ENCODE data around the gene PGM1.

PGM1 gene

GRCh38 chr1:63669151-63669961 lies 76.1 kb downstream of the PGM1 start:
- no peak for DNase-seq

- peak; percentile 57 for DNase-seq
Observed at GRCh38 chr1:63670164-63670563, 77.0 kb downstream of the PGM1 start.

GRCh38 chr1:63671514-63671913 lies 78.3 kb downstream of the PGM1 start:
- DNase-seq, result no peak

GRCh38 chr1:63674238-63674864 lies 81.1 kb downstream of the PGM1 start:
- DNase-seq, result peak; percentile 74

GRCh38 chr1:63674865-63675419 lies 81.7 kb downstream of the PGM1 start:
- no peak for DNase-seq

- no peak for DNase-seq
Observed at GRCh38 chr1:63675420-63675931, 82.3 kb downstream of the PGM1 start.

- no peak for DNase-seq
Observed at GRCh38 chr1:63677497-63677896, 84.3 kb downstream of the PGM1 start.

GRCh38 chr1:63678200-63678599 lies 85.0 kb downstream of the PGM1 start:
- no peak for DNase-seq

- DNase-seq, result no peak
Observed at GRCh38 chr1:63679076-63679475, 85.9 kb downstream of the PGM1 start.

GRCh38 chr1:63679589-63679988 lies 86.4 kb downstream of the PGM1 start:
- DNase-seq, result no peak

- no peak for DNase-seq
Observed at GRCh38 chr1:63682936-63683335, 89.7 kb downstream of the PGM1 start.

GRCh38 chr1:63683759-63684158 lies 90.5 kb downstream of the PGM1 start:
- no peak for DNase-seq

- DNase-seq, result no peak
Observed at GRCh38 chr1:63686696-63687095, 93.5 kb downstream of the PGM1 start.

- no peak for DNase-seq
Observed at GRCh38 chr1:63688302-63688890, 95.2 kb downstream of the PGM1 start.

- no peak for DNase-seq
Observed at GRCh38 chr1:63690966-63691700, 97.9 kb downstream of the PGM1 start.

- DNase-seq, result peak; percentile 63
Observed at GRCh38 chr1:63691701-63692425, 98.7 kb downstream of the PGM1 start.

- no peak for DNase-seq
Observed at GRCh38 chr1:63693944-63694571, 100.8 kb downstream of the PGM1 start.

- DNase-seq, result no peak
Observed at GRCh38 chr1:63698001-63698838, 105.0 kb downstream of the PGM1 start.

- no peak for DNase-seq
Observed at GRCh38 chr1:63701187-63701586, 108.0 kb downstream of the PGM1 start.

GRCh38 chr1:63703701-63704107 lies 110.5 kb downstream of the PGM1 start:
- no peak for DNase-seq

GRCh38 chr1:63704443-63704842 lies 111.2 kb downstream of the PGM1 start:
- DNase-seq, result no peak

All from right forelimb (tissue), 1 donor.